HepG2 (cell line): ENCODE measurements around the gene GFER. TPM values are rescaled to one million over a fixed set of nuclear protein-coding genes. Genes with fewer than 3 reads are reported as not detected.
A peak's percentile ranks its signal among the peaks of the same experiment; 100 is the strongest.

Source experiments
- ATF2 ChIP-seq: sonication (generic); formaldehyde crosslinking; IDR thresholded peaks from 2 replicates; pipeline ENCODE4 v1.4.0; 2020; ENCODE audit warnings: missing genetic modification reagents
- CEBPB ChIP-seq: IDR thresholded peaks from 2 replicates; pipeline ENCODE4 v1.6.1; 2011; ENCODE audit warnings: low read depth, low read length, improper control_type of control experiment, borderline replicate concordance
- CERS6 ChIP-seq: sonication (generic); formaldehyde crosslinking; IDR thresholded peaks from 2 replicates; pipeline ENCODE4 v1.5.0; 2020; ENCODE audit warnings: missing genetic modification reagents
- CHCHD3 ChIP-seq: sonication (generic); formaldehyde crosslinking; IDR thresholded peaks from 2 replicates; pipeline ENCODE4 v1.8.0; 2022; ENCODE audit warnings: mild to moderate bottlenecking, missing genetic modification reagents, moderate library complexity
- ELK4 ChIP-seq: sonication (generic); formaldehyde crosslinking; IDR thresholded peaks from 2 replicates; pipeline ENCODE4 v1.9.0; 2021; ENCODE audit warnings: missing genetic modification reagents, borderline replicate concordance
- FOSL1 ChIP-seq: sonication (generic); formaldehyde crosslinking; IDR thresholded peaks from 2 replicates; pipeline ENCODE4 v1.9.0; 2021; ENCODE audit warnings: missing genetic modification reagents, borderline replicate concordance
- KDM2A ChIP-seq: sonication (generic); formaldehyde crosslinking; IDR thresholded peaks from 2 replicates; pipeline ENCODE4 v1.4.0; 2020; ENCODE audit warnings: low read depth, missing genetic modification reagents, borderline replicate concordance
- MLX ChIP-seq: IDR thresholded peaks from 2 replicates; pipeline ENCODE4 v1.6.1; 2016
- NCOR1 ChIP-seq: fragments of 200-600 bp; sonication (generic); IDR thresholded peaks from 2 replicates; pipeline ENCODE4 v1.7.0; 2017; ENCODE audit warnings: antibody characterized with exemption, low read length, borderline replicate concordance
- NFATC3 ChIP-seq: sonication (generic); formaldehyde crosslinking; IDR thresholded peaks from 2 replicates; pipeline ENCODE4 v1.5.1; 2020; ENCODE audit warnings: mild to moderate bottlenecking, missing genetic modification reagents
- REL ChIP-seq: sonication (generic); formaldehyde crosslinking; conservative IDR thresholded peaks from 2 replicates; pipeline ENCODE4 v1.8.0; 2022; ENCODE audit warnings: mild to moderate bottlenecking, missing genetic modification reagents, moderate library complexity
- RNF2 ChIP-seq: fragments of 450-650 bp; conservative IDR thresholded peaks from 2 replicates; pipeline ENCODE4 v1.6.1; 2016; ENCODE audit warnings: low read depth
- UBTF ChIP-seq: sonication (generic); formaldehyde crosslinking; IDR thresholded peaks from 2 replicates; pipeline ENCODE4 v1.4.0; 2020; ENCODE audit warnings: mild to moderate bottlenecking, missing genetic modification reagents
- ZBTB10 ChIP-seq: sonication (generic); formaldehyde crosslinking; IDR thresholded peaks from 2 replicates; pipeline ENCODE4 v1.4.0; 2020; ENCODE audit warnings: missing genetic modification reagents, borderline replicate concordance
- ZNF563 ChIP-seq: sonication (generic); formaldehyde crosslinking; IDR thresholded peaks from 2 replicates; pipeline ENCODE4 v1.8.0; 2022; ENCODE audit warnings: mild to moderate bottlenecking, moderate library complexity, missing genetic modification reagents
- ZNF790 ChIP-seq: sonication (generic); formaldehyde crosslinking; IDR thresholded peaks from 2 replicates; pipeline ENCODE4 v1.8.0; 2022; ENCODE audit warnings: missing genetic modification reagents, mild to moderate bottlenecking, borderline replicate concordance
- ZNF891 ChIP-seq: sonication (generic); formaldehyde crosslinking; IDR thresholded peaks from 2 replicates; pipeline ENCODE4 v1.5.0; 2020; ENCODE audit warnings: mild to moderate bottlenecking, missing genetic modification reagents
- polyA plus RNA-seq, 8 experiments: library from polyadenylated mRNA; depleted of rRNA in 3 of 8; stranded (reverse) in 7 of 8; unstranded in 1 of 8; fragments of >200 nt; fragmentation: Illumina TruSeq in 4 of 8; extraction: Trizol in 4 of 8; gene quantifications; 2 replicates each; pipeline versions ENCODE4 v1.2.1 to v1.2.3, GENCODE V29; 2011 to 2016; ENCODE audit warnings: low read depth in 4 of 8, missing spikeins in 1 of 8, mixed read lengths in 1 of 8; ENCODE audit not compliant: insufficient read depth in 1 of 8
- total RNA-seq, 5 experiments: library from RNA; depleted of rRNA; stranded (reverse); fragments of >200 nt; fragmentation: Illumina TruSeq; extraction: Trizol; gene quantifications; 2 replicates each; pipeline ENCODE4 v1.2.3, GENCODE V29; 2016; ENCODE audit warnings: low read depth in 1 of 5

The GFER gene
- total and polyA plus RNA-seq, 2 of the 13 experiments (the other 11 are each of a cell fraction or from before 2014, with no cell fraction given): 28.6 to 71.7 TPM

GRCh38 chr16:2019921-2020831, 36.2 kb downstream of the GFER start (continued):
- TF ChIP-seq ZBTB10 (no peak), UBTF (peak; percentile 17; the same call in 1 of the 2 replicates), ZNF563 (CRISPR knock-in tag) (peak; percentile 11; the same call in 1 of the 2 replicates), ZNF891 (no peak), REL (CRISPR knock-in tag) (no peak), RNF2 (no peak), NFATC3 (no peak), MLX (no peak), FOSL1 (CRISPR knock-in tag) (no peak), KDM2A (CRISPR knock-in tag) (no peak), ATF2 (CRISPR knock-in tag) (no peak), NCOR1 (no peak), CERS6 (CRISPR knock-in tag) (no peak), ZNF790 (CRISPR knock-in tag) (no peak), CHCHD3 (CRISPR knock-in tag) (0 out of 2 replicates have a peak, but pooled peaks have one; percentile 32), ELK4 (CRISPR knock-in tag) (no peak), CEBPB (no peak)
